Activated CD4-positive, alpha-beta memory T cell treated with anti-CD3 and anti-CD28 coated beads, Interleukin-2, amount 10 ng/mL, durations not matched to agents 7 days and 5 days (primary cell): ENCODE results near the gene COG6. TPM values are rescaled to one million over a fixed set of nuclear protein-coding genes. Genes with fewer than 3 reads are reported as not detected.

ENCODE experiments used
- CTCF ChIA-PET: fragments of 350-600 bp; sonication (Branson Sonifier 250); formaldehyde crosslinking; loops from one replicate; lab custom pipeline; 2021; ENCODE audit warnings: antibody characterized with exemption, inconsistent platforms; lab: Charles Lee
- POLR2A ChIA-PET: fragments of 350-600 bp; sonication (Branson Sonifier 250); formaldehyde crosslinking; loops from one replicate; lab custom pipeline; 2021; ENCODE audit warnings: antibody characterized with exemption; lab: Charles Lee
- DNase-seq: peaks from one replicate; pipeline ENCODE4 v3.0.0-alpha.2; 2020
- H3K27ac Mint-ChIP-seq: one replicate; pipeline ENCODE4 v1.8.0; 2021; ENCODE audit warnings: mild to moderate bottlenecking, mixed read lengths
- H3K27me3 Mint-ChIP-seq: one replicate; pipeline ENCODE4 v1.8.0; 2021; ENCODE audit warnings: mixed read lengths
- H3K36me3 Mint-ChIP-seq: one replicate; pipeline ENCODE4 v1.8.0; 2021; ENCODE audit warnings: low read depth, mixed read lengths
- H3K4me1 Mint-ChIP-seq: one replicate; pipeline ENCODE4 v1.8.0; 2021; ENCODE audit warnings: mixed read lengths
- H3K4me3 Mint-ChIP-seq: one replicate; pipeline ENCODE4 v1.8.0; 2021; ENCODE audit warnings: mild to moderate bottlenecking, mixed read lengths
- H3K9me3 Mint-ChIP-seq: one replicate; pipeline ENCODE4 v1.8.0; 2021; ENCODE audit warnings: mixed read lengths
- total RNA-seq, 2 experiments: library from RNA; stranded (reverse); gene quantifications; one replicate each; pipeline ENCODE4 v1.2.3, GENCODE V29; 2021

COG6 gene
- total RNA-seq, 2 experiments from 2014 or later = 27.2 to 29.2 TPM

DNA sequence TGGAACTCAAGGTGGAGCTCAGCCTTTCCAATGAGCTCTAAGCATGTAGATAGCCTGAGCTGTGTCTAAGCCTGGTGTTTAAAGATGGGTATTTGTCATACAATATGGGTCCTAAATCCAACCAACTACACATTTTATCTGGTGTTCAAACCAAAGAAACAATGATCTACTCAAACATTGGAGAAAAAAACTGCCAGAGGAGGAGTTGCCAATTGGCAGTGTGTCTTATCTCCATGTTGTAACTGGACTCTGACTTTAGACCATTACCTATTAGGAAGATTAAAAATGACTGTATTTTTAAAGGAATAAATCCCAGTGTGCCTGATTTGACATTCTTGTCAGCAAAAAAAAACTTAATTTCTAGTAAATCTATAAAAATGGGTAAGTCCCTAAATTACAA is 96.3 kb downstream of the COG6 start:
- CTCF ChIA-PET = no interaction called here
- Mint-ChIP-seq H3K9me3 (no peaks in the 10 kb centered on the region), H3K36me3 (no peaks in the 10 kb centered on the region), H3K27ac (no peak overlapping the region), H3K4me1 (no peaks in the 10 kb centered on the region), H3K4me3 (no peak overlapping the region), H3K27me3 (no peaks in the 10 kb centered on the region)
- POLR2A ChIA-PET = no interaction called here
- DNase-seq = no peak

DNA sequence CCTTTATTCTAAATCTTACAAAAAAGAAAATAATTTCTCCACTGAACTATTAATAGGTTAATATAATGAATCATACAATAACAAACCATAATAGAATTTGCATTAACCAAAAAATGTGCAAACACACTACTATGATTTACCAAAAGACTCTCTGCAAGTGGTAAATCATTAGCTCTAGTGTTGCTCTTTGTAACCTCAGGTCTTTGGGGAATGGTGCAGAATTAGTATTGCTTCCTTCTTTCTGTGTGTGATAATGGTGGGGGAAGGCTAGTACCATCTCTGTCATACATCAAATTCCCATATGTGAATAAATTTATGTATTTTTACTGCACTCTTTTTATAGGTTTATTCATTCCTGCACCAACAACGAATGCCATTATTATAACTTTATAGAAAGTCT is 105.1 kb downstream of the COG6 start:
- H3K27ac Mint-ChIP-seq = no peak overlapping the region
- H3K27me3 Mint-ChIP-seq = no peaks in the 10 kb centered on the region
- ChIA-PET CTCF (no interaction called here), POLR2A (no interaction called here)
- no peaks in the 10 kb centered on the region for H3K9me3 Mint-ChIP-seq
- no peak for DNase-seq
- H3K4me3 Mint-ChIP-seq = no peak overlapping the region
- H3K36me3 Mint-ChIP-seq = no peaks in the 10 kb centered on the region
- no peaks in the 10 kb centered on the region for H3K4me1 Mint-ChIP-seq

GRCh38 chr13:39765801-39766463 is 110.5 kb downstream of the COG6 start:
- H3K4me1 Mint-ChIP-seq = no peaks in the 10 kb centered on the region
- CTCF ChIA-PET = interaction anchor here (0.9 to 1.5 kb wide), 2 partner anchors 10 to 917 kb away, joined by 3 to 4 read pairs; no protein-coding TSS in a partner anchor
- DNase-seq = peak; percentile 31

DNA sequence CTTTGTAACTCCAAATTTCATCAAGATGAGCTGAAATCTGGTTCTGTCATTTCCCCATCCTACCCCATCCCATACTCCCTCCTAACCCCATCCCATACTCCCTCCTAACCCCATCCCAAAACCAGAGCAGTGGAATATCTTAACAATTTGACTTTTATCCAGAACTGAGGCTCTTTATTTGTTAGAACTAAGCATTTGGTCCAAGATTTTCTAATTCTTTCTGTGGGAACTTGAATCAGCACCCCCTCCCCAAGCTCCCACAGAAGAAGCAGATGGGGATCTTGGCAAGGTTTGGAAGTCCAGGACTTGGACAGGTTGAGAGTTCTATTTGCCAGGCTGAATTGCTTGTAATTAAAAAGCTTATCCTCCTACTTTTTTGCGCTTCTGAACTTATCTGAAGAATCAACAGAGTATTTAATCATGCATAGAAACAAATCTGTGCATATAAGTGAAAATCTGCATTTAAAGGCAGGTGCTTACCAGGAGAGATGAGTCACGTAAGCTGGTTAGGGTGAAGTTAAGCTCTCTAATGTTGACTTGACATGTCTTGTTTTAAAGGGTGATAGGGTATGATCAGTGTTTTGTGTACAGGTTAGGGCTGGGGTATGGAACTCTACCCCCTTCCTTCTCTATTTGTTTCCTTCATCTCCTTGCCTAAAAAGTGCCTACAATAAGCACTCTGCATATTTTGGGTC is 111.1 kb downstream of the COG6 start:
- Mint-ChIP-seq H3K9me3 (no peaks in the 10 kb centered on the region), H3K27ac (no peak overlapping the region), H3K27me3 (no peaks in the 10 kb centered on the region), H3K4me3 (no peak overlapping the region), H3K36me3 (no peaks in the 10 kb centered on the region), H3K4me1 (no peaks in the 10 kb centered on the region)
- CTCF ChIA-PET = no interaction called here
- no peak for DNase-seq
- POLR2A ChIA-PET = no interaction called here

More at GRCh38 chr13:39765801-39766463, 110.5 kb downstream of the COG6 start:
- Mint-ChIP-seq H3K27me3 (no peaks in the 10 kb centered on the region), H3K9me3 (no peaks in the 10 kb centered on the region), H3K4me3 (no peak overlapping the region), H3K36me3 (no peaks in the 10 kb centered on the region), H3K27ac (no peak overlapping the region)
- POLR2A ChIA-PET = no interaction called here

GRCh38 chr13:39767791-39768517 is 112.5 kb downstream of the COG6 start:
- Mint-ChIP-seq H3K27me3 (no peaks in the 10 kb centered on the region), H3K4me1 (no peaks in the 10 kb centered on the region), H3K36me3 (no peaks in the 10 kb centered on the region), H3K27ac (no peak overlapping the region), H3K4me3 (no peak overlapping the region), H3K9me3 (no peaks in the 10 kb centered on the region)
- ChIA-PET POLR2A (no interaction called here), CTCF (no interaction called here)
- DNase-seq = no peak

DNA sequence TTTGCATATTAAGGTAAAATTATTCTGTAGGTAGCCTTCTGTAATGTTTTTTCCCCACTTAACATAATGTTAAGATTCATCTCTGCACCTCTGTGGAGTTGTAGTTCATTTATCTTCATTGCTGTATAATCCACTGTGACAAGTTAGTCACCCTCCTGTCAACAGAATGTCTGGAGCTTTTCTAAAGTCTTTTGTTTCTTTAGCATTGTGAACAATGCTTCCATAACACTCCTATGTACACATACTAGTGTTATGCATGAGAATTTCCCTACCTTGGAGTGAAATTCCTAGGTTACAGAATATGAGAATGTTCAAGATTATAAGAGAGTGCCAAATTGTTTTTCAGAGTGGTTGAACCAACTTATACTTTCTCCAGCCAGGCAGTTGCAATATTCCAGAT is 113.5 kb downstream of the COG6 start:
- ChIA-PET CTCF (no interaction called here), POLR2A (no interaction called here)
- Mint-ChIP-seq H3K27ac (no peak overlapping the region), H3K36me3 (no peaks in the 10 kb centered on the region), H3K4me3 (no peak overlapping the region), H3K4me1 (no peaks in the 10 kb centered on the region), H3K9me3 (no peaks in the 10 kb centered on the region), H3K27me3 (no peaks in the 10 kb centered on the region)
- DNase-seq = no peak

GRCh38 chr13:39770221-39771090 is 115.0 kb downstream of the COG6 start:
- CTCF ChIA-PET = no interaction called here

DNA sequence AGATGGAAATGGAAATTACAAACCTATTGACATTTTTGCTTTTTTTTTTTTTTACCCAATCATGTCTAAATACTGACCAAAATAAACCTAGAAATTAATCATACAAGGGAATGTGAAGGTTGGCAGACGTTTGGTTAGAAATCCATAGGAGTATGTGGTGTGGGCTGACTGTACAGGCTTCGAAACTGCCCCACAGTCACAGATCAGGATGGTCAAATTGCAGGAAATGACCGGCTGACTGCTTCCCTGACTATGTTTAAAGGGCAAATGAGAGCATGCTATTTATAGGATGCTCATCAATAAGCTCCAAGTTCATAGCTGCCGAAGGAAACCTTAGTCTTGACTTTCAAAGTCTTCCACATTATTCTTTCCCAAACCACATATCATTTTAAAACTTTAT is 118.4 kb downstream of the COG6 start:
- POLR2A ChIA-PET = no interaction called here
- DNase-seq = no peak
- Mint-ChIP-seq H3K27ac (no peak overlapping the region), H3K9me3 (no peaks in the 10 kb centered on the region), H3K4me3 (no peak overlapping the region), H3K4me1 (peaks cover 20% of the 10 kb centered on the region), H3K36me3 (no peaks in the 10 kb centered on the region), H3K27me3 (no peaks in the 10 kb centered on the region)
- CTCF ChIA-PET = interaction anchor here (0.6 kb wide), 1 partner anchor 161 kb away, joined by 4 read pairs; no protein-coding TSS in a partner anchor

More at GRCh38 chr13:39770221-39771090, 115.0 kb downstream of the COG6 start:
- no peaks in the 10 kb centered on the region for H3K4me1 Mint-ChIP-seq
- H3K27me3 Mint-ChIP-seq = no peaks in the 10 kb centered on the region
- POLR2A ChIA-PET = no interaction called here
- H3K27ac Mint-ChIP-seq = no peak overlapping the region
- H3K4me3 Mint-ChIP-seq = no peak overlapping the region
- DNase-seq = no peak
- H3K9me3 Mint-ChIP-seq = no peaks in the 10 kb centered on the region
- H3K36me3 Mint-ChIP-seq = no peaks in the 10 kb centered on the region

- Mint-ChIP-seq H3K27ac (no peak overlapping the region), H3K4me3 (no peak overlapping the region), H3K4me1 (peaks cover 28% of the 10 kb centered on the region), H3K36me3 (no peaks in the 10 kb centered on the region), H3K27me3 (no peaks in the 10 kb centered on the region), H3K9me3 (no peaks in the 10 kb centered on the region)
- POLR2A ChIA-PET = interaction anchor here (0.7 kb wide), 1 partner anchor 986 kb away, joined by 3 read pairs; no protein-coding TSS in a partner anchor
- no peak for DNase-seq
- CTCF ChIA-PET = interaction anchor here (0.5 to 0.6 kb wide), 2 partner anchors 20 to 92 kb away, joined by 3 read pairs; no protein-coding TSS in a partner anchor
These were observed 121.0 kb downstream of the COG6 start for GRCh38 chr13:39776439-39776838.

DNA sequence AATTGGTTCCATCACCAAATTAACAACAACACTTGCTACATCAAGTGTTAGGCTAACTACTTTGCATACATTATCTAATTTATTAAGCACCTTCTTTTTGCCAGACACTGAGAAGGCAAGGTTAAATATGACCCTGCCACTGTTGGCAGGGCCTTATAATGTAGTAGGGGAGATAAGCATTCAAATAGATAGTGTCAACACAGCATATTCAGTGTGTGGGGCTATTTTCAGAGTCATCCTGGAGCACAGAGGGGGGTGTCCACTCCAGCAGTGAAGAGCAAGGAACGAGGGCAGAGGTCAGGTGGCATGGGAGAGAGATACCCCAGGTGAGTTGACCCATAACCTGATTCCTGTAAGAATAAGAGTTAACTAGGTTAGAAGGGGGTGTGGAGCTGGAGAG is 121.6 kb downstream of the COG6 start:
- H3K9me3 Mint-ChIP-seq = no peaks in the 10 kb centered on the region
- ChIA-PET POLR2A (no interaction called here), CTCF (interaction anchor here (0.6 to 1.0 kb wide), 2 partner anchors 19 to 95 kb away, joined by 3 read pairs; no protein-coding TSS in a partner anchor)
- no peak overlapping the region for H3K4me3 Mint-ChIP-seq
- peak overlapping the region; percentile 9 for H3K27ac Mint-ChIP-seq
- H3K27me3 Mint-ChIP-seq = no peaks in the 10 kb centered on the region
- peaks cover 28% of the 10 kb centered on the region for H3K4me1 Mint-ChIP-seq
- no peaks in the 10 kb centered on the region for H3K36me3 Mint-ChIP-seq
- DNase-seq = no peak

DNA sequence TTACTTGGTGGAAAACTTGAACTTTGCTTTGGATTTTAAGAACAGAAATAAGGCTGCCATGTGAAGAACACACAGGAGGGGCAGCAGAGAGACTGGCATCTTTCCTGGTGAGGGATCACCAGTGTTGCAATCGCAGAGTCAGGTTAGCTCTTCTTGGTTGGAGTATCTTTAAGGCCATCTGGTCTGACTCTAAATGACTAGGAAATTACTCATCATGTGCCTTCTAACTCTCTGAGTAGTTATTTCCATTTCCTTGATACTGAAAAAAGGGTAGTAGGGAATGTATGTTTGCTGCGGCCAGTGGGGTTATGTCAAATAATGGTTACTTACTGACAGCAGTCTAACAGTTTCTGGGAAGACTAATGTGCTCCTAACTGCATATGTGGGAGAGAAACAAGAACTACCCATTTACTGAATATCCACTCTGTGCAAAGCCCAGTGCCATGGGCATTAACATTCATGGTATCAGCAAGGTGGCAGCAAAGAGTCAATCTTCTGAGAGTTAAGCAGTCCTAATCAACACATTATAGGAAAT is 122.1 kb downstream of the COG6 start:
- ChIA-PET CTCF (interaction anchor here (1.0 to 1.2 kb wide), 3 partner anchors 95 to 905 kb away, joined by 3 read pairs; no protein-coding TSS in a partner anchor), POLR2A (no interaction called here)
- no peak for DNase-seq
- no peaks in the 10 kb centered on the region for H3K9me3 Mint-ChIP-seq
- H3K4me3 Mint-ChIP-seq = no peak overlapping the region
- H3K27ac Mint-ChIP-seq = no peak overlapping the region
- H3K4me1 Mint-ChIP-seq = peaks cover 28% of the 10 kb centered on the region
- no peaks in the 10 kb centered on the region for H3K36me3 Mint-ChIP-seq
- H3K27me3 Mint-ChIP-seq = no peaks in the 10 kb centered on the region
